CD4-positive, alpha-beta T cell (primary cell): Measurements from ENCODE around the gene TSPAN8. TPM values are rescaled to one million over a fixed set of nuclear protein-coding genes. Genes with fewer than 3 reads are reported as not detected.

Experiments used
- ATAC-seq: fragments of 200-7000 bp; cut with Tn5 transposase; one replicate; pipeline ENCODE4 v1.10.0; 2022; ENCODE audit warnings: mild to moderate bottlenecking; ENCODE audit not compliant: poor library complexity
- CTCF ChIA-PET: fragments of 350-600 bp; sonication (Branson Sonifier 250); formaldehyde crosslinking; loops from one replicate; lab custom pipeline; 2021; ENCODE audit warnings: antibody characterized with exemption, inconsistent platforms; lab: Charles Lee
- POLR2A ChIA-PET: fragments of 350-600 bp; sonication (Branson Sonifier 250); formaldehyde crosslinking; loops from one replicate; lab custom pipeline; 2021; ENCODE audit warnings: antibody characterized with exemption, inconsistent platforms; lab: Charles Lee
- DNase-seq, 14 experiments: peaks; one replicate each; pipeline ENCODE4 v3.0.0-alpha.2; 2013 to 2020; ENCODE audit warnings: mixed read lengths in 2 of 14
- H3K27ac ChIP-seq, 2 donors: one replicate each; pipeline versions ENCODE4 v1.5.1 to v1.7.0; 2013; ENCODE audit warnings: low read length in 2 of 2, low read depth in 1 of 2, mild to moderate bottlenecking in 1 of 2
- H3K27me3 ChIP-seq, 2 experiments: 1 replicate in 1 of 2; 2 replicates in 1 of 2; pipeline versions ENCODE4 v1.6.1 to v1.7.0; 2013; ENCODE audit warnings: low read length in 2 of 2, control low read depth in 1 of 2, mild to moderate bottlenecking in 1 of 2, moderate library complexity in 1 of 2; ENCODE audit not compliant: insufficient read depth in 2 of 2, control insufficient read depth in 1 of 2
- H3K36me3 ChIP-seq: one replicate; pipeline ENCODE4 v1.6.1; 2013; ENCODE audit warnings: low read length, control low read depth; ENCODE audit not compliant: insufficient read depth
- H3K4me1 ChIP-seq: one replicate; pipeline ENCODE4 v1.6.1; 2013; ENCODE audit warnings: low read length, control low read depth; ENCODE audit not compliant: insufficient read depth
- H3K4me3 ChIP-seq: one replicate; pipeline ENCODE4 v1.5.1; 2013; ENCODE audit warnings: mild to moderate bottlenecking, low read length, moderate library complexity
- H3K9me3 ChIP-seq, 2 experiments: 1 replicate in 1 of 2; 2 replicates in 1 of 2; pipeline versions ENCODE4 v1.6.1 to v1.7.0; 2013; ENCODE audit warnings: low read length in 2 of 2, mild to moderate bottlenecking in 2 of 2, control low read depth in 1 of 2, moderate library complexity in 1 of 2; ENCODE audit not compliant: control insufficient read depth in 1 of 2, insufficient read depth in 1 of 2
- H3K27ac Mint-ChIP-seq: one replicate; pipeline ENCODE4 v1.8.0; 2020; ENCODE audit warnings: mixed read lengths
- H3K27me3 Mint-ChIP-seq: one replicate; pipeline ENCODE4 v1.8.0; 2021; ENCODE audit warnings: mixed read lengths
- H3K36me3 Mint-ChIP-seq: one replicate; pipeline ENCODE4 v1.8.0; 2021; ENCODE audit warnings: low read depth, mixed read lengths
- H3K4me1 Mint-ChIP-seq: one replicate; pipeline ENCODE4 v1.8.0; 2021; ENCODE audit warnings: low read depth, mixed read lengths
- H3K4me3 Mint-ChIP-seq: one replicate; pipeline ENCODE4 v1.8.0; 2020; ENCODE audit warnings: mild to moderate bottlenecking, mixed read lengths
- H3K9me3 Mint-ChIP-seq: one replicate; pipeline ENCODE4 v1.8.0; 2020; ENCODE audit warnings: mixed read lengths
- intact Hi-C, 2 experiments: fragments of 100-400 bp; cut with DNase I in 1 of 2; cut with micrococcal nuclease in 1 of 2; formaldehyde crosslinking; loops; one replicate each; pipeline versions ENCODE4 v1.15.1 to v1.9.0; 2023 to 2025; cut with DNase I, micrococcal nuclease
- total RNA-seq, 174 experiments: library from RNA in 2 of 174; stranded (reverse) in 2 of 174; gene quantifications; one replicate each; pipeline ENCODE4 v1.2.3 and lab custom pipeline; 2021 to 2026
- TF ChIP-seq, protein P1 (sequence below): fragments of 200-600 bp; IDR thresholded peaks from one replicate; pipeline ENCODE4 v1.8.0; 2022; ENCODE audit warnings: antibody characterized with exemption, mild to moderate bottlenecking

The TSPAN8 gene
- total RNA-seq, 2 experiments from 2014 or later: not detected

DNA sequence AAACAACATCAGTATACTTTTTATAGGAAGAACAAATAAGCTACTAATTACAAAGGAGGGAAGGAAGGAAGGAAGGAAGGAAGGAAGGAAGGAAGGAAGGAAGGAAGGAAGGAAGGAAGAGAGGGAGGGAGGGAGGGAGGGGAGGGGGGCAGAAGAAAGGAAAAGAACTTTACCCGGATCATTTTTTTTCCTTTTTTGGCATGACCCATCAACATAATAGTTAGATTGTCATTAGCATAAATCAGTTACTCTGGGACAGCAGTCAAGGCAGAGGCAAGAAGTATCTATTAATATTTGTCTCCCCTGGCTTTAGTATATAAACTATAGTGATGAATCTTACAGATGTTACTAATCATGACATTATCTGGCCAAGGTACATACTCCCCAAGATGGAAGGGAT, 35.2 kb upstream of the TSPAN8 start:
- no peak for DNase-seq
- no peak overlapping the region for H3K27ac ChIP-seq
- H3K36me3 ChIP-seq: no peaks in the 10 kb centered on the region
- Mint-ChIP-seq H3K9me3 (no peaks in the 10 kb centered on the region), H3K4me1 (no peaks in the 10 kb centered on the region), H3K36me3 (no peaks in the 10 kb centered on the region), H3K27me3 (no peaks in the 10 kb centered on the region), H3K4me3 (no peak overlapping the region), H3K27ac (no peak overlapping the region)
- POLR2A ChIA-PET: no interaction called here
- no peak overlapping the region for H3K4me3 ChIP-seq
- ATAC-seq: no peak
- H3K9me3 ChIP-seq: no peaks in the 10 kb centered on the region
- TF ChIP-seq, protein P1, sequence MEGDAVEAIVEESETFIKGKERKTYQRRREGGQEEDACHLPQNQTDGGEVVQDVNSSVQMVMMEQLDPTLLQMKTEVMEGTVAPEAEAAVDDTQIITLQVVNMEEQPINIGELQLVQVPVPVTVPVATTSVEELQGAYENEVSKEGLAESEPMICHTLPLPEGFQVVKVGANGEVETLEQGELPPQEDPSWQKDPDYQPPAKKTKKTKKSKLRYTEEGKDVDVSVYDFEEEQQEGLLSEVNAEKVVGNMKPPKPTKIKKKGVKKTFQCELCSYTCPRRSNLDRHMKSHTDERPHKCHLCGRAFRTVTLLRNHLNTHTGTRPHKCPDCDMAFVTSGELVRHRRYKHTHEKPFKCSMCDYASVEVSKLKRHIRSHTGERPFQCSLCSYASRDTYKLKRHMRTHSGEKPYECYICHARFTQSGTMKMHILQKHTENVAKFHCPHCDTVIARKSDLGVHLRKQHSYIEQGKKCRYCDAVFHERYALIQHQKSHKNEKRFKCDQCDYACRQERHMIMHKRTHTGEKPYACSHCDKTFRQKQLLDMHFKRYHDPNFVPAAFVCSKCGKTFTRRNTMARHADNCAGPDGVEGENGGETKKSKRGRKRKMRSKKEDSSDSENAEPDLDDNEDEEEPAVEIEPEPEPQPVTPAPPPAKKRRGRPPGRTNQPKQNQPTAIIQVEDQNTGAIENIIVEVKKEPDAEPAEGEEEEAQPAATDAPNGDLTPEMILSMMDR: no peak
- H3K4me1 ChIP-seq: no peaks in the 10 kb centered on the region
- CTCF ChIA-PET: no interaction called here
- intact Hi-C loops: no loop called here
- H3K27me3 ChIP-seq: no peaks in the 10 kb centered on the region

DNA sequence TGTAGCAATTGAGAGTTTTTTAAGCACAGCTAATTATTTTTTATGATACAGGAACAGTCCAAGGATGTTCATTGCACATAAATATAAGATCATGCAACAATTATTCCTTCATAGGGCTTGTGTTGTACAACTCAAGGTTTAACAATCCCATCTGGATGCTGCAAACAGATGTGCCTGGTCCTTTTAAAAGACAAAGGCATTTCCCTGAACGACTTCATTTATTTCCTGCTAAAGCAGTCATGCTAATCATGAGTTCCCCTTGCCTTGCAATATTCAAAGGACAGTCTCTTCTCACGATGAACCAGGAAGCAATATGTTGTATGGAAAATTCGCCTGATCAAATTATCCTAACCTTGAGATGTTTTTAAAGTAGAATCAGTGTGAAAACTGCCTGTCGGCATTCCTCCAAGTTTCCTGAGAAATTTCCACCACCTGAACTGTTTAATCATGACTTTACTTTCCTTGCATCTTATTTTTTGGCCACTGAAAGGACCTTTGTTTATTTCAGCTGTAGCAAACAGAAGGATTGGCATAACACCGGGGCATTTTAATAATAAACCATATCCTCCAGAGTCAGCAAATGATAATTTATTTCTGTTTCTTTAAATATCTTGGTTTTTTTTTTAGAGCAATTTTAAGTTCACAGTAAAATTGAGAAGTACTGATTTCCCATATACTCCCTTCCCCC, 33.9 kb upstream of the TSPAN8 start:
- H3K36me3 Mint-ChIP-seq: no peaks in the 10 kb centered on the region
- no peaks in the 10 kb centered on the region for H3K4me1 Mint-ChIP-seq
- no peak for ATAC-seq
- CTCF ChIA-PET: no interaction called here
- intact Hi-C loops: no loop called here
- no peak overlapping the region for H3K4me3 Mint-ChIP-seq
- Histone ChIP-seq H3K27ac (no peak overlapping the region), H3K9me3 (peaks cover 0 to 4% of the 10 kb centered on the region in 2 experiments), H3K4me3 (no peak overlapping the region), H3K4me1 (no peaks in the 10 kb centered on the region), H3K27me3 (no peaks in the 10 kb centered on the region), H3K36me3 (no peaks in the 10 kb centered on the region)
- POLR2A ChIA-PET: no interaction called here
- H3K9me3 Mint-ChIP-seq: no peaks in the 10 kb centered on the region
- TF ChIP-seq, protein P1: no peak
- no peak overlapping the region for H3K27ac Mint-ChIP-seq
- H3K27me3 Mint-ChIP-seq: no peaks in the 10 kb centered on the region
- no peak for DNase-seq

DNA sequence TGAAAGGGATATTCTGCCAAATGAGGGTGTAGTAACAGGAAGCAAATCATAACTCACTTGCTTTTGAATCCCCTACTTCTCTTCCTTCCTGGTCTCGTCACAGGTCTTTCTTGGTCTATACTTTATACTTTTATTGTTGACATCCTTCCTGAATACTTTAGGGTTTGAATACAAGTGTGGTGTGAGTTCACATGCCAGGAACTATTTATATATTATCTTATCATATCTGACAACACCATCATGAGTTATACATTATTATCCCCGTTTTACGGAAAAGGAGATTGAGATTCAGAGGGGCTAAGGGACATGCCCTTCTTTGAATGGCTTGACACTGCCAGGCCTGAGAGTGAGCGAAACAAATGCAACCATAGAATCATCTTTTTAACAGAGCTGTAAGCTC, 33.0 kb upstream of the TSPAN8 start:
- intact Hi-C loops: no loop called here
- no peaks in the 10 kb centered on the region for H3K9me3 Mint-ChIP-seq
- Histone ChIP-seq H3K4me1 (no peaks in the 10 kb centered on the region), H3K9me3 (peaks cover 0 to 4% of the 10 kb centered on the region in 2 experiments), H3K27me3 (no peaks in the 10 kb centered on the region), H3K27ac (no peak overlapping the region), H3K36me3 (no peaks in the 10 kb centered on the region), H3K4me3 (no peak overlapping the region)
- ATAC-seq: no peak
- ChIA-PET POLR2A (no interaction called here), CTCF (no interaction called here)
- no peak overlapping the region for H3K4me3 Mint-ChIP-seq
- H3K27me3 Mint-ChIP-seq: no peaks in the 10 kb centered on the region
- DNase-seq: no peak
- H3K36me3 Mint-ChIP-seq: no peaks in the 10 kb centered on the region
- H3K4me1 Mint-ChIP-seq: no peaks in the 10 kb centered on the region
- TF ChIP-seq, protein P1: no peak
- H3K27ac Mint-ChIP-seq: no peak overlapping the region
